ENCODE data around the gene MYPN. TPM values are rescaled to one million over a fixed set of nuclear protein-coding genes. Genes with fewer than 3 reads are reported as not detected.
"Not testable (repeated sequence)": the region's sequence is repeated elsewhere in the genome, so short reads cannot be mapped to it uniquely, and the experiment has no call there.

Gene MYPN
- total and polyA plus RNA-seq, 2 experiments from 2014 or later, result not detected

GRCh38 chr10:68074775-68075549, 34.3 kb upstream of the MYPN start, which contains the start of gene HERC4:
HERC4 (minus strand) TSS chr10:68075283; CDS start chr10:68073108, 2,175 bp downstream.
- H3K27me3 ChIP-seq (ENCODE audit: insufficient read depth), result no peaks in the 10 kb centered on the region
- H3K9me2 ChIP-seq (ENCODE audit: insufficient read depth), result no peaks in the 10 kb centered on the region
- H2AFZ ChIP-seq, result peak within 1 kb of the TSS; percentile 86
- peaks cover 19% of the 10 kb centered on the region for H3K4me1 Mint-ChIP-seq
- peak within 1 kb of the TSS; percentile 79 for H3K4me2 ChIP-seq
- H3K36me3 Mint-ChIP-seq (ENCODE audit: low read depth), result peaks cover 6% of the 10 kb centered on the region
- H3K27me3 Mint-ChIP-seq (ENCODE audit: insufficient read depth, low read depth, poor library complexity), result peaks cover 2% of the 10 kb centered on the region
- H3K27ac ChIP-seq (ENCODE audit: low read depth), result peak within 1 kb of the TSS; percentile 97
- H3K4me3 Mint-ChIP-seq, result peak within 1 kb of the TSS; percentile 97
- H3K9me3 Mint-ChIP-seq, result no peaks in the 10 kb centered on the region; the same call in 2 of the 3 replicates
- peaks cover 10% of the 10 kb centered on the region for H3K4me1 ChIP-seq (ENCODE audit: insufficient read depth)
- H3K79me2 ChIP-seq (replicated peaks; ENCODE audit: insufficient read depth), result peaks cover 45% of the 10 kb centered on the region
- peak within 1 kb of the TSS; percentile 90 for H3K27ac Mint-ChIP-seq
- H3K4me3 ChIP-seq, result peak within 1 kb of the TSS; percentile 93
- no peaks in the 10 kb centered on the region for H3K36me3 ChIP-seq (ENCODE audit: insufficient read depth)
- peaks cover 4% of the 10 kb centered on the region; the same call in 1 of the 2 replicates for H3F3A ChIP-seq (replicated peaks; ENCODE audit: low read depth)
- ATAC-seq (peak; percentile 90), DNase-seq (ENCODE audit: low spot score) (peak; percentile 94)
- H4K20me1 ChIP-seq (replicated peaks; ENCODE audit: insufficient read depth), result no peaks in the 10 kb centered on the region
- TF ChIP-seq CTCF (conservative IDR thresholded peaks at IDR 0.05; ENCODE audit: low read depth in 2 of 2) (no peak), ZNF114 (CRISPR knock-in tag; IDR thresholded peaks at IDR 0.05) (no peak), STAT1 (IDR thresholded peaks at IDR 0.05; ENCODE audit: unreplicated experiment) (no peak), ETS1 (IDR thresholded peaks at IDR 0.05) (no peak), POLR2AphosphoS5 (IDR thresholded peaks at IDR 0.05; ENCODE audit: low read depth) (peak; percentile 72), JUNB (IDR thresholded peaks at IDR 0.05; ENCODE audit: unreplicated experiment) (no peak), EZH2phosphoT487 (IDR thresholded peaks at IDR 0.05; ENCODE audit: unreplicated experiment) (no peak)

- no peaks in the 10 kb centered on the region for H3K9me2 ChIP-seq (ENCODE audit: insufficient read depth)
- H3K9me3 Mint-ChIP-seq, result no peaks in the 10 kb centered on the region; the same call in 2 of the 3 replicates
- H3K27me3 Mint-ChIP-seq (ENCODE audit: insufficient read depth, low read depth, poor library complexity), result peaks cover 2% of the 10 kb centered on the region
- H3K36me3 Mint-ChIP-seq (ENCODE audit: low read depth), result peaks cover 5% of the 10 kb centered on the region
- H3K36me3 ChIP-seq (ENCODE audit: insufficient read depth), result no peaks in the 10 kb centered on the region
- H3K4me1 ChIP-seq (ENCODE audit: insufficient read depth), result peaks cover 10% of the 10 kb centered on the region
- peaks cover 18% of the 10 kb centered on the region for H3K4me1 Mint-ChIP-seq
- peak overlapping the region; percentile 74 for H3K4me2 ChIP-seq
- DNase-seq (ENCODE audit: low spot score), result no peak
- 0 out of 2 replicates have a peak overlapping the region, but pooled peaks have one; percentile 52 for H3K27ac Mint-ChIP-seq
- H2AFZ ChIP-seq, result peak overlapping the region; percentile 86
- TF ChIP-seq POLR2AphosphoS5 (IDR thresholded peaks at IDR 0.05; ENCODE audit: low read depth) (no peak), JUNB (IDR thresholded peaks at IDR 0.05; ENCODE audit: unreplicated experiment) (no peak), EZH2phosphoT487 (IDR thresholded peaks at IDR 0.05; ENCODE audit: unreplicated experiment) (no peak), STAT1 (IDR thresholded peaks at IDR 0.05; ENCODE audit: unreplicated experiment) (no peak), ZNF114 (CRISPR knock-in tag; IDR thresholded peaks at IDR 0.05) (no peak), REST (IDR thresholded peaks at IDR 0.05; ENCODE audit: unreplicated experiment) (no peak)
- peaks cover 39% of the 10 kb centered on the region for H3K79me2 ChIP-seq (replicated peaks; ENCODE audit: insufficient read depth)
- peaks cover 4% of the 10 kb centered on the region; the same call in 1 of the 2 replicates for H3F3A ChIP-seq (replicated peaks; ENCODE audit: low read depth)
- H3K4me3 ChIP-seq, result peak overlapping the region; percentile 93
- H3K27me3 ChIP-seq (ENCODE audit: insufficient read depth), result no peaks in the 10 kb centered on the region
- peak overlapping the region; percentile 97 for H3K4me3 Mint-ChIP-seq
- no peak for ATAC-seq
- peak overlapping the region; percentile 87 for H3K27ac ChIP-seq (ENCODE audit: low read depth)
- no peaks in the 10 kb centered on the region for H4K20me1 ChIP-seq (replicated peaks; ENCODE audit: insufficient read depth)
These were observed 33.7 kb upstream of the MYPN start for GRCh38 chr10:68075550-68076004.

- not testable (repeated sequence) for H3K27ac Mint-ChIP-seq; H3K27me3 Mint-ChIP-seq (ENCODE audit: insufficient read depth, low read depth, poor library complexity); H3K36me3 Mint-ChIP-seq (ENCODE audit: low read depth); H3K4me3 Mint-ChIP-seq; H2AFZ ChIP-seq; ATAC-seq; H3K27me3 ChIP-seq (ENCODE audit: insufficient read depth); H3K27ac ChIP-seq (ENCODE audit: low read depth); H3K9me3 Mint-ChIP-seq; H3F3A ChIP-seq (replicated peaks; ENCODE audit: low read depth); H3K4me2 ChIP-seq; H3K9me2 ChIP-seq (ENCODE audit: insufficient read depth); H3K4me3 ChIP-seq; H3K36me3 ChIP-seq (ENCODE audit: insufficient read depth); H4K20me1 ChIP-seq (replicated peaks; ENCODE audit: insufficient read depth); DNase-seq (ENCODE audit: low spot score)
- peaks cover 14% of the 10 kb centered on the region for H3K4me1 Mint-ChIP-seq
- Histone ChIP-seq H3K4me1 (ENCODE audit: insufficient read depth) (peaks cover 10% of the 10 kb centered on the region), H3K79me2 (replicated peaks; ENCODE audit: insufficient read depth) (peaks cover 34% of the 10 kb centered on the region)
These were observed 33.2 kb upstream of the MYPN start for GRCh38 chr10:68076081-68076480.
